Urinary bladder (tissue), 4 donors: Measurements from ENCODE around the gene POLR2L. TPM values are rescaled to one million over a fixed set of nuclear protein-coding genes. Genes with fewer than 3 reads are reported as not detected.

ENCODE experiments used
- DNase-seq: peaks from one replicate; pipeline ENCODE4 v3.0.0-alpha.2; 2015; ENCODE audit errors: extremely low spot score
- H3K27ac ChIP-seq: one replicate; pipeline ENCODE4 v1.5.1; 2013; ENCODE audit warnings: low read depth, mild to moderate bottlenecking, moderate library complexity
- H3K36me3 ChIP-seq: one replicate; pipeline ENCODE4 v1.6.1; 2013; ENCODE audit warnings: mild to moderate bottlenecking, moderate library complexity; ENCODE audit not compliant: insufficient read depth
- H3K4me1 ChIP-seq: one replicate; pipeline ENCODE4 v1.6.1; 2013; ENCODE audit warnings: mild to moderate bottlenecking, moderate library complexity; ENCODE audit not compliant: insufficient read depth
- H3K4me3 ChIP-seq: one replicate; pipeline ENCODE4 v1.5.1; 2013; ENCODE audit warnings: low read depth, low read length
- WGBS: extraction: QIAGEN DNeasy Blood & Tissue Kit; methylation state at CpG from one replicate; pipeline ENCODE4 v1.1.7; 2013; 5-methylcytosine and 5-hydroxymethylcytosine counted together
- polyA plus RNA-seq: library from polyadenylated mRNA; stranded (reverse); fragments of 200-250 nt; gene quantifications from one replicate; pipeline ENCODE4 v1.2.3, GENCODE V29; 2013
- total RNA-seq: library from RNA; depleted of rRNA; stranded (reverse); fragments of >200 nt; gene quantifications from one replicate; pipeline ENCODE4 v1.2.3, GENCODE V29; 2014
- donor health status: healthy with polysubstance abuse.
- donor health status: healthy.

POLR2L gene
- total and polyA plus RNA-seq, 2 donors = 21.7 to 148 TPM

GRCh38 chr11:875769-876301 is 33.5 kb upstream of the POLR2L start:
- Histone ChIP-seq H3K4me3 (no peak overlapping the region), H3K27ac (no peak overlapping the region), H3K4me1 (no peaks in the 10 kb centered on the region), H3K36me3 (no peaks in the 10 kb centered on the region)
- no peak for DNase-seq
- WGBS = 93% methylated on average over 21 of the region's 21 CpGs

GRCh38 chr11:875203-875602 is 32.9 kb upstream of the POLR2L start:
- Histone ChIP-seq H3K27ac (no peak overlapping the region), H3K36me3 (no peaks in the 10 kb centered on the region), H3K4me1 (no peaks in the 10 kb centered on the region), H3K4me3 (no peak overlapping the region)
- no peak for DNase-seq
- 91% methylated on average over 16 of the region's 16 CpGs for WGBS

GRCh38 chr11:873706-874105 is 31.4 kb upstream of the POLR2L start:
- 48% methylated on average over 12 of the region's 12 CpGs for WGBS
- Histone ChIP-seq H3K4me3 (no peak overlapping the region), H3K36me3 (no peaks in the 10 kb centered on the region), H3K27ac (no peak overlapping the region), H3K4me1 (no peaks in the 10 kb centered on the region)
- DNase-seq = peak; percentile 45

DNA sequence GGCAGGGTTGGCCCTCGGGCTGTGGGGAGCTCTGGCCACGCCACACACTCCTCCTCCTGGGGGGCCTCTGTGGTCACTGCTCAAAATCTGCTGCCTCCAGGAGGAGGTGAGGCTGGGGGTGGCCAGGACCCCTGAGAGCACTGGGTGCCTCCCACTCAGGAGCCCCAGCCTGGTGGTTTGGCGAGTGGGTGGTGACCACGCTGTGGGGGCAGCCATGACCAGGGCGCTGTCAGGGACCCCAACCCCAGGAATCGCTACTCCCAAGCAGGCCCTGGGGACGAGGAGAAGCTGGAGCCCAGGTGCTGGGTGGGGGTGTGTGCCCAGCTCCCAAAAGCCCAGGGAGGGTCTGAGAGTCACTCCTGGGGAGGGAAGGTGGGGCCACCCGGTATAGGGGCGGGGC is 30.5 kb upstream of the POLR2L start:
- H3K4me3 ChIP-seq = no peak overlapping the region
- H3K4me1 ChIP-seq = no peaks in the 10 kb centered on the region
- H3K27ac ChIP-seq = no peak overlapping the region
- DNase-seq = no peak
- 87% methylated on average over 9 of the region's 9 CpGs for WGBS
- no peaks in the 10 kb centered on the region for H3K36me3 ChIP-seq

- DNase-seq = no peak
- WGBS = 80% methylated on average over 9 of the region's 9 CpGs
These were observed 29.1 kb upstream of the POLR2L start for GRCh38 chr11:871472-871871.

GRCh38 chr11:870418-870817 is 28.1 kb upstream of the POLR2L start:
- no peak overlapping the region for H3K27ac ChIP-seq
- no peaks in the 10 kb centered on the region for H3K4me1 ChIP-seq
- 87% methylated on average over 8 of the region's 8 CpGs for WGBS
- no peak overlapping the region for H3K4me3 ChIP-seq
- DNase-seq = no peak
- H3K36me3 ChIP-seq = no peaks in the 10 kb centered on the region

More at GRCh38 chr11:871472-871871, 29.1 kb upstream of the POLR2L start:
- no peak overlapping the region for H3K4me3 ChIP-seq
- no peak overlapping the region for H3K27ac ChIP-seq
- no peaks in the 10 kb centered on the region for H3K4me1 ChIP-seq
- H3K36me3 ChIP-seq = no peaks in the 10 kb centered on the region

GRCh38 chr11:870127-870413 is 27.7 kb upstream of the POLR2L start:
- Histone ChIP-seq H3K36me3 (no peaks in the 10 kb centered on the region), H3K4me1 (no peaks in the 10 kb centered on the region), H3K4me3 (no peak overlapping the region), H3K27ac (no peak overlapping the region)
- no peak for DNase-seq
- WGBS = 65% methylated on average over 8 of the region's 8 CpGs

DNA sequence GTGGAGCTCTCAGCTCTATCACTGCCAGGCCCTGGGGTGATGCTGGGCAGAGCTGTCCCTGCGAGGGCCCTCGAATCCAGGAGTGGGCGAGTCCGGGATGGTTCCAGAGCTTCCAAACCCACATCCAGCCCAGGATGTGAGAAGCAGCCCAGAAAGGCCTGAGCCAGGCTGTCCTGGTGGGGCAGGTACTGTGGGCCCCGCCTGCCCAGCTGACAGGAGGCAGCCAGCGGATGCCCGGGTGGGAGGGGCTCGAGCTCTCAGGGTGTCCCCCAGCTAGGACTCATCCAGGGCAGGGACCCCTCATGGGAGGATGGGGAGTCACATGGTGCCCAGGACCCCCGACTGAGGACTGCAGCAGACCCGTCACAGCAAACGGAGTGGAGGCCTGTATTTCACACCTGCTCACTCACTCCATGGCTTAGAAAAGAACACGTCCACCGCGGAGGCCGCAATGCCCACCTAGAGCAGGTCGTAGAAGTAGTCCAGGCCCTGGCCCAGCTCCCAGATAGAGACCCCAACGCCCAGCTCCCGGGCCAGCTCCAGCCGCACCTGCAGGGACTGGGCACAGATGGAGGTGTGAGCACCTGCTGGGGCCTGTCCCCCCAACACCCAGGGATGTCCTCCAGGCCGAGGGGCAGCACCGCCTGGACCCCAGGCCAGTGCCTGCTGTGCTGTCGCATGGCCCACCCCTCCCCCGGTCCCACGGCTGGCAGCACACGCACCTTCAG is 27.2 kb upstream of the POLR2L start:
- H3K27ac ChIP-seq = no peak overlapping the region
- no peak overlapping the region for H3K4me3 ChIP-seq
- H3K36me3 ChIP-seq = no peaks in the 10 kb centered on the region
- DNase-seq = no peak
- WGBS = 85% methylated on average over 25 of the region's 25 CpGs
- H3K4me1 ChIP-seq = no peaks in the 10 kb centered on the region

- H3K4me1 ChIP-seq = no peaks in the 10 kb centered on the region
- 87% methylated on average over 12 of the region's 12 CpGs for WGBS
- no peak overlapping the region for H3K4me3 ChIP-seq
- DNase-seq = no peak
- no peak overlapping the region for H3K27ac ChIP-seq
- no peaks in the 10 kb centered on the region for H3K36me3 ChIP-seq
These were observed 26.5 kb upstream of the POLR2L start for GRCh38 chr11:868802-869201.

DNA sequence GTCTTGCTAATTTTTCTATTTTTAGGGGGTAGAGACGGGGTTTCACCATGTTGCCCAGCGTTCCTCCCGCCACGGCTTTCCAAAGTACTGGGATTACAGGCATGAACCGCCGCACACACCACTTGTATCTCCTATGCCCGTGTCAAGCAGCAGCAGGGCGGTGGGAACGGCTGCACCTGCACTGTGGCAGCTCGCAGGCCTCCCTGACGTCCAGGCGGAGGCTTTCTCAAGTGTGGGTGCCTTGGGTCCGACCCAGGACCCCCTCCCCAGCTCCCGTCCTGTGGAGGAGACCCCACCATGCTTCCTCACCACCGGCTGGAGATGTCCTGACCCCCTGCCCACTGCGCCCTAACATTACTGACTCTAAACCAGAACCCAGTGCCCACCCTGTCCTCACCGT is 26.1 kb upstream of the POLR2L start:
- 87% methylated on average over 17 of the region's 17 CpGs for WGBS
- no peaks in the 10 kb centered on the region for H3K36me3 ChIP-seq

DNA sequence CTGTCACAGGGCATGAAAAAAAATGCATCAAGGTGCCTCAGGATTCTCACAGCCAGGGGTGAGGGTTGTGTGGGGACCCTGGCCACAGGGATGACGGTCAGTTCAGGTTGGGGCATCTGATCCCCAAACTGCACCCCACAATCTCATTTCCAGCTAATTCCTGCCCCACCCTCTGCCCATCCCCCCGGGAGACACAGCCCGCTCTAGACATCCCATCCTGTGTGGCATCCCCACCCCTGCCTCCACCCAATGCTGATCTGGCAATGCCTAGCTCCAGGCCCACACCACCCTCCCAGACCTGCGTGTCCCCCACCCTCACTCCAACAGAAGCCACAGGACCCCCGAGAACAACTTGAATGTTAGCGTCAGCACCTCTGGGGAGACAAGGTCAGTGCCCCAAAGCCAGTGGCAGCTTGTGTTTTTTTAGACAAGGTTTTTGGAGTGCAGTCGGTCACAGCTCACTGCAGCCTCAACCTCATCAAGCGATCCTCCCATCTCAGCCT is 25.6 kb upstream of the POLR2L start:
- Histone ChIP-seq H3K36me3 (no peaks in the 10 kb centered on the region), H3K27ac (no peak overlapping the region), H3K4me1 (no peaks in the 10 kb centered on the region), H3K4me3 (no peak overlapping the region)
- WGBS = 88% methylated on average over 8 of the region's 8 CpGs
- no peak for DNase-seq

More for the DNA sequence above, 26.1 kb upstream of the POLR2L start:
- Histone ChIP-seq H3K4me3 (no peak overlapping the region), H3K27ac (no peak overlapping the region), H3K4me1 (no peaks in the 10 kb centered on the region)
- no peak for DNase-seq

- H3K4me3 ChIP-seq = no peak overlapping the region
- no peaks in the 10 kb centered on the region for H3K36me3 ChIP-seq
- no peak overlapping the region for H3K27ac ChIP-seq
- H3K4me1 ChIP-seq = no peaks in the 10 kb centered on the region
- 86% methylated on average over 14 of the region's 14 CpGs for WGBS
- no peak for DNase-seq
These were observed 24.2 kb upstream of the POLR2L start for GRCh38 chr11:866481-866880.

DNA sequence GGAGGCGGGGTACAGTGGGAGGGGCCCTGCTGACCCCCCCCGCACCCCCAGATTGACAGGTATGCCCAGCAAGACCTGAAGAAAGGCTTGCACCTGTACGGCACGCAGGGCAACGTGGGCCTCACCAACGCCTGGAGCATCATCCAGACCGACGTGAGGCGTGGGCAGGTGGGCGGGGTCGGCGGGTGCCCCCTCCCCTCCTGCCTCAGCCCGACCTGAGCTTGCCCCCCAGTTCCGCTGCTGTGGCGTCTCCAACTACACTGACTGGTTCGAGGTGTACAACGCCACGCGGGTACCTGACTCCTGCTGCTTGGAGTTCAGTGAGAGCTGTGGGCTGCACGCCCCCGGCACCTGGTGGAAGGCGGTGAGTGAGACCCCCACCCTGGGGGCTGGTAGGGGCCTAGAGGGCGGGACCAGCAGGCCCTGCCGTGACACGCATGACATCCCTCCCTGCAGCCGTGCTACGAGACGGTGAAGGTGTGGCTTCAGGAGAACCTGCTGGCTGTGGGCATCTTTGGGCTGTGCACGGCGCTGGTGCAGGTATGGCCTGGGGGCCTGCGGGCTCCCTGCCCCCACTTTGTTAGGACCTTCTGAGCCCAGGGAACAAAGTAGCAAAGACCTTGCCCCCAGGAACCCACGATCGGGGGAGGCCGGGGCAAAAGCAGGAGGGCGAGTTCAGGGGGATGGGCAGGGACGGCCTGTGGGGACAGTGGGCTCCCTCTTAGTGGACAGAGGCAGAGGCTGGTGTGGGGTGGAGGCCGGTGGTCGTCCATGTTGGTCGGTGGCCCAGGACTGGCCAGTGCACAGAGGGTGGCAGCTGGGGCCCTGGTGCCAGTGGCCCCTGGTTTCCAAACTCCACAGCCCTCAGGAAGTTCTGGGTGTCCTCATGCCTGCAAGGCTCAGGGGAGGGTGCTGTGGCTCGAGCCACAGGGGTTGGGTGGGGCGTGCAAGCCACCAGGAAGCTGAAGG is 23.4 kb upstream of the POLR2L start:
- 81% methylated on average over 41 of the region's 41 CpGs for WGBS
- no peaks in the 10 kb centered on the region for H3K36me3 ChIP-seq
- no peak for DNase-seq
- no peaks in the 10 kb centered on the region for H3K4me1 ChIP-seq
- H3K4me3 ChIP-seq = no peak overlapping the region
- H3K27ac ChIP-seq = no peak overlapping the region

DNA sequence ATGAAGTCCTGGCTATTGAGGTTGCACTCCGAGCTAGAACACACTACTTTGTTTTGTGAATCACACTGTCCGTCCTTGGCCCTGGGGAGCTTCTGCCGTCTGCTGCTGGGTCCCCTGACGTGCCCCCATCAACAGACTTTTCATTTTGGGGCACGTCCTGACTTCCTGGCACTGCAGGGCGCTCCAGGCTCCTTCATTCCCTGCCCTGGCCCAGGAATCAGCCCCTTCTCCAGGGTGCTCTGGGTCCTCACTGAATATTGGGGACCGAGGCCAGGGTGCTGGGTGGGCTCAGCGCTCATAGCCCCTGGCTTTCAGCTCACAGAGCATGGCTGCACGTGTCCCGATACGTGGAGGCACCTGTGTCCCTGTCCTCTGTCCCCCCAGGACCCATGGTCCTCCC is 22.6 kb upstream of the POLR2L start:
- Histone ChIP-seq H3K27ac (no peak overlapping the region), H3K36me3 (no peaks in the 10 kb centered on the region), H3K4me3 (no peak overlapping the region), H3K4me1 (no peaks in the 10 kb centered on the region)
- WGBS = 86% methylated on average over 10 of the region's 11 CpGs
- DNase-seq = no peak
